NCI-H1105 treated with DMSO at 0.1 percent for 48 hours (cell line): ENCODE measurements around the gene SOX14.

Experiments
- DNase-seq: peaks from one replicate; lab custom pipeline; 2025; lab: John Stamatoyannopoulos, UW

The SOX14 gene

DNA sequence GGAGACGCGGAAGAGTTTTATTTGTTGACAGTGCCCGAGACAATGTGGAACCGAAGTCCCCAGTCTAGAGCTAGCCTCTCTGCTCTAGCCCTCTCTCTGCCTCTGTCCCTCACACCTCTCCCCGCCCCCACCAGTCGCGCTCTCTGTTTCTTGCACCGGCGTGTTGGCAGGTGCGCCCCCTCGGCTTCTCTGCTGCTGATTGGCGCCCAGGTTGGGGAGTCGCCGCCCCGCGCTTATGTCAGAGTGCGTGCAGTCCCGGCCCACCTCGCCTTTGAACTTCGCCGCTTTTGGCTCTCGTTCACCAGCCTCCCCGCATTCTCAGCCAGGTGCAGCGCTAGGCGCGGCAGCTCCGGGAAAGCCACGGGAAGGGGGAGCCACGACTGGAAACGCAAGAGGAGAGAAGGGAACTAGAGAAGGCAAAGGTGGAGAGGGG lies at the start of gene SOX14:
SOX14 (plus strand) TSS at position 315 of the 433 bp plus-strand sequence. CDS start 470 bp downstream, outside the sequence.
- peak; percentile 96 for DNase-seq

DNA sequence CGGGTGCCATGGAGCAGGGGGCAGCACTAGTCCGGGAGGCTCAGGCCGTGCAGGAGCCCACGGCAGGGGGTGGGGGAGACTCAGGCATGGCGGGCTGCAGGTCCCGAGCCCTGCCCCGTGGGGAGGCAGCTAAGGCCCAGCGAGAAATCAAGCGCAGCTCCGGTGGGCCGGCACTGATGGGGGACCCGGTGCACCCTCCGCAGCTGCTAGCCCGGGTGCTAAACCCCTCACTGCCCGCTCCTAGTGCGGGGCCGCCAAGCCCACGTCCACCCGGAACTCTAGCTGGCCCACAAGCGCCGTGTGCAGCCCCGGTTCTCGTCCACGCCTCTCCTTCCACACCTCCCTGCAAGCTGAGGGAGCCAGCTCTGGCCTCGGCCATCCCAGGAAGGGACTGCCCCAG lies 49.6 kb upstream of the SOX14 start:
- no peak for DNase-seq

DNA sequence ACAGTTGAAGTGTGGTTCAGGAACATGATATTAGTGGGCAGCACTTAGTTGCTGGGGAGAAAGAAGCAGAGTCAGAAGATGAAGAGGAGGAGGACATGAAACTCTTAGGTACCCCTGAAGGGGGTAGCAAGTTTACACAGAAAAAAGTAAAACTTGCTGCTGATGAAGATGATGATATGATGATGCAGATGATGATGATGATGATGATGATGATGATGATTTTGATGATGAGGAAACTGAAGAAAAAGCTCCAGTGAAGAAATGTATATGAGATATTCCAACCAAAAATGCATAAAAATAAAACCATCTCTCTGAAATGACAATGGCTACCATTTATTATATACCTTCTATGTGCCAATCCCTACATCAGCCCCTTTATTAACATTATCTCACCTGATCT lies 39.9 kb upstream of the SOX14 start:
- DNase-seq = no peak

DNA sequence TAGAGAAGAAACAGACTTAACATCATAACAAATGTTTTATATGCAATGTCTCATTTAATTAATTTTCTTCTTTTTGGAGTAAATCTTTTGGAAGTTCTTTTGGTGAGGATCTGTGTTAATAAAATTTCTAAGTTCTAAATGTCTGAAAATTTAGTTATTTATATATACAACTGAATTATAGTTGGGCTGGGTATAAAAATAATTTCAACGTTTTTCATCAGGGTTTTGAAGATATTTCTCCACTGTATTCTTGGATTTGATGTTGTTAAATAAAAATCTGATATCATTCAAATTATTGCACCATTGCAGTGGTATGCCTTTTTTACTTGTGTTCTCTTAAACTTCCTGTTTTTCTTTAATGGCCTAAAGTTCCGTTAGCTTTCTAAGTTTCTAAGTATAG lies 26.9 kb upstream of the SOX14 start:
- DNase-seq = no peak

DNA sequence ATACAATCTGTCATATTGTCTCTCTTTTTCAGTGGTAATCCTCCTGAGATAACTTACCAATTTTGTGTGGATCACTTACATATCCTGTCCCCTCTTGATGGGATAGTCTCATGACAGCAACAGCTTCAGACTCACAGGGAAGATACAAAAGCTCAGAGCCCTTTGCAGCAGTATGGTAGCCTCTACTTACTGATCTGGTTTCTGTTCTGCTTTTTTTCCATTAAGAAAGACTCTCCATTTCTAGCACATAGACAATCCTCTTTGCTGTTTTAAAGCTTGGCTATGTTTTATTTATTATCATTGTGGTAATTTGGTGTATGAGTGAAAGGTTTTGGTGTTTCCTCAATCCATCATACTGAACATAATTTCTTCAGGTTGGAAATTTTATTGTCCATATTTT lies 25.4 kb upstream of the SOX14 start:
- DNase-seq = no peak

DNA sequence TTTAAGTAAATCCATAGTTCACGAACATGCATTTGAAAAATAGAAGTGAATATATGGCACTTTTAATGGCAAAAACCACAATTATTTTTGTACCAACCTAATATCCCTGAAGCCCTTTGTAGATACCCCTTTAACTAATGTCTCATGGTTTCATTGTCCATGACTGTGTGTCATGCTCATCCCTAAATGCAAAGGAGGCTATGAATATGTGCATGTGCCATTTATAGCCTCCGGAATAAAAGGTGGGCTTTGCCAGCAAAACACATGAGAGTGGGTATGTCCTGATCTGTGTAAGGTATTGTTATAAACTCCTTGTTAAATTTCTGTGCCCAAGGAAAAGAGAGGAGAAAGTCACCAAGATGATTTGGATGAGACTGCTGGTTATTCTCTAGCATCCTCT lies 20.5 kb upstream of the SOX14 start:
- no peak for DNase-seq

DNA sequence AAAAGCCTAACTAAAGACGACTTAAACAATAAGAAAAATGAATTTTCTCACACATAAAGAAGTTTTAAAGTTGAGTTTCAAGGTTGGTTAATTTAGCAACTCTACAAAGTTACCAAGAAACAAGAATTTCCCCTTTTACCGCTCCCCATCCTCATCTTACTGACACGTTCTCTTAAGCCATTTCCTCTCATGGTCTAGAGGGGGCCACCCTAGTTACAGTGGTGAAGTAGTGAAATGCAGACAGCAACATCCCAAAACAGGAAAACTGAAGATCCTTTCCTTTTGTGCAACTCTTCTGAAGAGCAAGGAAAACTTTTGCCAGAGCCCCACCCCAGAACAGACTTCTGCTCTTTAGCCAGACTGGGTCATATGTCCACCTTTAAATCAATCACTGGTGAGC lies 17.3 kb upstream of the SOX14 start:
- no peak for DNase-seq

DNA sequence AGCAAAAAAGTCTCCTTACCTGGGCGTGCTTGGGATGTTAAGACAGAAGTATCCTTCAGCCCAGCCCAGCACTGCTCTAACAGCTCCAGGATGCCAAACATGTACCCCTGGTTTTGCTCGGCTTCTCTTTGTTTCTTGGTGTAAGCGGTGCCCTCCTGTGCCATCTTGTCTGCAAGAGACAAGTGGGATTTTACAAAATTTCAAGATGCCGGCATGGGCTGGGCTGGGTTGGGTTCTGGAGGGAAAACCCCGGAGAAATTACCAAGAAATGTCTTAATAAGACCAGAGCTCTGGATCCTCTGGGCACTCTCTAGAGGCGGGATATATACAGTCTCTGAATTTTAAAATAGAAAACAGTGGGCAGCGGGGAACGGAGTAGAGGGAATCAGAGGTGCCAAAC lies 4.6 kb upstream of the SOX14 start:
- no peak for DNase-seq

DNA sequence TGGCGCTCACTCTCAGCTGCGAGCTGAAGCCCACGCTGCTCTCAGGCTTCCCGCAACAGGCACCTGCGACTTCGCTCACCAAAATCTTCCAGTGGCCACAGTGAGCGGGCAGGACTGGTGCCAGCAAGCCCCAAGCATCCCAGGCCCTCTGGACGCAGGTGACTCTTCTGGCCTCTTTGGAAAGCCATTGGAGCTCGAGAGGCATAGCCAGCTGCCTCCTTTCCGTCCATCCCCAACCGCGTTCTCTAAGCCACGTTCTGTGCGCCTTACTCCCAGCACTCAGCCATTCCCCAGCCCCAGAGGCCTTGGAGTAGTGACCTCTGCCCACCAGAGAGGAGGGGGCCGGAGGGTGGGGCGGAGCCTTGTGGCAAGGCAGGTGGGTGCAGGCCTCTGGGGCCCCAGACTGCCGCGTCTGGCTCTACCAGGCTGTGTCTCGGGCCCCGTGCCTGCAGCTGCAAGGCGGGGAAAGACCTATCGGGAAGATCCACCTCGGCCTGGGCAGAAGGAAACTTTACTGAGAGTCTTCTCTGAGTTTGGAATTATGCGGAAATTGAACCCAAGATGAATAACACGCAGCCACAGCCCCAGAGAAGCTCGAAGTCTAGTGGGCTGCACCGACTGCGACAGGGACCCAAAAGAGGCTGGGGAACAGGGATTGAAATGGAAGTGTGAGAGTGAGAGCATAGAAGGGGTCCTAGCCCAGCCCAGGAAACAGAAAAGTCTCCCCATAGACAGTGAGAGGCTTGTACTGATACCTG lies 3.6 kb upstream of the SOX14 start:
- DNase-seq = no peak

DNA sequence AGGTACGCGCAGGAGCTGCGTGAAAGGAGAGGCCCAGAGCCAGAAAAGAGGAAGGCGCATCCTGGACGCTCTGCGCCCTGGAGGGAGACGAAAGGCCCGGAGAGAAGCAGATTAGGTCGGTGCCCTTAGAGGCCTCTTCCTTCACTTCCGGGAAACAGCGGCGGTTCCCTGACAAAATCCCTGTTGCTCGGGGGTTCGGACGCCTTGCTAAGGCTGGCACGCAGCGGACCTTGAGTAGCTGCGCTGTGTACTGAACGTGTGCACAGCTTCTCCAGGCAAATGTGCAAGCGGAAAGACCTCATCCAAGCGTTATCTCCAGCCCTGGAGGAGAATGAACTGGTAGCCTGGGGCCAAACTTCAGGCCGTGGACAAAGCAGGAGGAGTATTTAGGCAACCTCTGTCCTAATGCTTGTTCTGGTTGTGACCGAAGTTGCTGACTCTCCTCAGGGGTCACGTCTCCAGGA lies 3.0 kb upstream of the SOX14 start:
- DNase-seq = no peak

DNA sequence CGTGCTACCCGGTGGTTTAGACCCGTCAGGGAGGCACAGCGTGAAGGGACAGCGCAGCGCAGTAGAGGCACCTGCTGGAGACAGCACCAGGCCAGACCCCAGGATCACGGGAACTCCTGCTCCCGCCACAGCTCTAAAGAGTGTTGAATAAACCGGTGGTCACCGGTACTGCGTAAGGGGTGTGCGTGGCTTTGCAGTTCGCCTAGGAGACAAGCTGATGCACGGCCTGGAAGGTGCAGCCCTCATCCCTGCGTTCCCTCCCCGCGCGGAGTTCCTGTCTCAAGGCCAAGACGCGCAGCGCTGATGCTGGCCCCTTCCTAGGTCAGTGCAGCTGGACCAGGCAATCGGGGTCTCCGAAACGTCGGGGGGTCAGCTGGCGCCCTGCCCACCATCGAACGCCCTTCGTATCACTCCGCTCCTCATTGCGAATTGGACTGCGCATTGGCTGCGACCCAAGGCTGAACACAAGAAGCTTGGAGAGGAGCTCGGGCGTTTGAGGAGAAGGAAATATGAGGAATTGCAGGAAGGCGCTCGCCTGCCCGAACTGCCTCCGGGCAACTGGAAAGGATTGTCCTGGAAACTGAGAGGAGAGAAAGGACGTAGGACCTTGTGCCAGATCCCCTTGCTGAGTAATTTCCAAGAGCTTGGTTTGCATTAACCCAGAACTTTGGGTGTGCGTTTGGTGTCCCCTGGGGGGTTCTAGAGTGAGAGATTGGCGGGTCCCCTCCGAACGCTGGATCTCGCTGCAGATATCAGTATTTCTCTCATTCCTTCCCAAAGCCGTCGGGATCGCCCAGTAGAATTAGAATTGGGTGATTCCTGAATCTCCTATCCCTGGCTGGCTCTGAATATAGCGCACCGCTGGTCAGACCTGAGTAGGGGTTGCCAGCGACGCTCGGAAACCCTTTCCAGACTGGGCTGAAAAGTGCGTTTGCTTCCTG lies 2.3 kb upstream of the SOX14 start:
- DNase-seq = no peak

DNA sequence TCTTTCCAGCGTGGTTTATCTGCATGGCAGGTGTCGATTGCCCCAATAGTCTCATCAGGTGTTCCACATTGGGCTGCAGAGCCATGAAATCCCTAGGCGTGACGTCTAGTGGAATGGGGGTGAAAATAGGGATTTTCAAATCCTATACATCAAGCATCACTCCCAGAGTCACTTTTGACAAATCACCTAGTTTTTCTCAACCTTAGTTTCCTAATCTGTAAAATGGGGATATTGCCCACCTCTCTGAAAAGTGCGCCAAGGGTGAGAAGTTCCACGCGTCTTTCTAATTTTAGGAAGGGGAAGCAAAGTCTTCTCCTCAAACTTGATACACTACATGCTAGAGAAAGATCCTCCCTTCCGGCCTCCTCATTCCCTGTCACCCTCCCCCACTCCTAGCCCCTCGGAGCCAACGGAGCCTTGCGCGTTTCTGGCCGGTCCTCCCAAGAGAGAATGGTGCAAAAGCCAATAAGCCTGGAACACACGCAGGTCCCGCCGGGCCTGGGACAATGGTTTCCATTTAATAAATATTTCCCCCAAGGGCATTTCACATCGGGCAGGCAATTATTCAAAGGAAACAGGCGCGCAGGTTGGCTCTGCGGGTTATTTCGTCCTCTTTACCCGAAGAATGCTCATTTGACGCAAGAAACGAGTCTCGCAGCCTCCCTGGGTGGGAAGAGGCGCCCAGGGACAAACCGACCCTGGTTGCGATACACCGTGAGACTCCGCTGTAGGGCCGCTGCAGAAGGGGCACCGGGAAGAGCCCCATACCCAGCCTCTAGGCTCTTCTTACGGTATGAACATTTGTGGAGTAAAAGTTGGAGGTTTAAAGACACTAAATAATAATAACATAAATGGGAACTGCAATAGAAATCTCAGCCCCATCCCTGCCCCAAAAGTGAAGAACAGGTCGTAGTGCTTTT lies 1.2 kb upstream of the SOX14 start:
- DNase-seq = peak; percentile 61

DNA sequence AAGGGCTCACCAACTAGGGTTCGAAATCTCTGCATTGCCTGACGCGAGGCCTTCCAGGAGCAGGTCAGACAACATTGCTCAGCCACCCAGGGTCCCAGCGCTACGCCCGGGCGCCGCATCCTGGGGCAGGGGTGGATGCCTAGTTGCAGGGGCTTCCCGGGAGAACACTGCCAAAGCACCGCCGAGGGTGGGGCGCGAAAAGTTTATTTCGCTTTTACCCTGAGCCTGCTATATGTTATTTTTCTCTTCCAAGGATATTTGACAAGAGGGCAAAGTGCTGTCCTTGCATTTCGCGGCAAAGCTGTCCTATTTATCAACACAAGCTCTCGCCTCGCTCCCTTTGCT lies 549 bp upstream of the SOX14 start:
- DNase-seq = peak; percentile 66

DNA sequence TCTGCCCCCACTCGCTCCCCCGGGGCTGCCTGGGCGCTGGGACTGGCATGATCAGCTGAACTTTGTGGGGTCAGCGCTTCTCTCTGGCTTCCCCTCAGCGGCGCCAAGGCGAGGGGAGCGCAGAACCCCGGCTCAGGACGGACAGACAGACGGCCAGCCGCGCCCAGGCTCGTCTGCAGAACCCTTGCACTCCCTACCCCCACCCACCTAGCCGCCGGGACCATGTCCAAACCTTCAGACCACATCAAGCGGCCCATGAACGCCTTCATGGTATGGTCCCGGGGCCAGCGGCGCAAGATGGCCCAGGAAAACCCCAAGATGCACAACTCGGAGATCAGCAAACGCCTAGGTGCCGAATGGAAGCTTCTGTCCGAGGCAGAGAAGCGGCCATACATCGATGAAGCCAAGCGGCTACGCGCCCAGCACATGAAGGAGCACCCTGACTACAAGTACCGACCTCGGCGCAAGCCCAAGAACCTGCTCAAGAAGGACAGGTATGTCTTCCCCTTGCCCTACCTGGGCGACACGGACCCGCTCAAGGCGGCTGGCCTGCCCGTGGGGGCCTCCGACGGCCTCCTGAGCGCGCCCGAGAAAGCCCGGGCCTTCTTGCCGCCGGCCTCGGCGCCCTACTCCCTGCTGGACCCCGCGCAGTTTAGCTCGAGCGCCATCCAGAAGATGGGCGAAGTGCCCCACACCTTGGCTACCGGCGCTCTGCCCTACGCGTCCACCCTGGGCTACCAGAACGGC lies 621 bp downstream of the SOX14 start:
- no peak for DNase-seq

DNA sequence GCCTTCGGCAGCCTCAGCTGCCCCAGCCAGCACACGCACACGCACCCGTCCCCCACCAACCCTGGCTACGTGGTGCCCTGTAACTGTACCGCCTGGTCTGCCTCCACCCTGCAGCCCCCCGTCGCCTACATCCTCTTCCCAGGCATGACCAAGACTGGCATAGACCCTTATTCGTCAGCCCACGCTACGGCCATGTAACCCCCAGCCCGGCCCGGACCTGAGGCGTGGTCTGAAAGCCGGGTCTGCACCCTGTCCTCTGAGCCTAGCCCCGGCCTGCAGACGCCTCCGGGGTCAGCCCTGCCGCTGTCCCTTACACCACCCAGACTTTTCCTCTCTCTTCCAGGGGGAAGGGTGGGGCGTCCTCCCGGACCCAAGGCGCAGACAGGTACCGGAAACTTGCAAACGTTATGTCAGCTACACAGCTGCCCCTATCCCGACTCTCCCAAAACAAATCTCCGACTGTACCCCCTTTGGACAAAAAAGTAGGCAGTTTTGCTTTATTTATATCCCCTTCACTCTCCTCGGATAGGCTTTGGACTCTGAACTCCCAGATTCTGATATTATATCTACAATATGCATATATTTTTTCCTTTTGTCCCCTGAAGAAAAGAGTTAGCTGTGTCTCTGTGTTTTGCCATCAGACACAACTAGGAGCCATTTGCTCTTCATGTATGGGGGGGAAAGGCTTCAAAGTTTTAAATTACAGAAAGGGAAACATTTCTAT lies 1.4 kb downstream of the SOX14 start:
- DNase-seq = no peak

DNA sequence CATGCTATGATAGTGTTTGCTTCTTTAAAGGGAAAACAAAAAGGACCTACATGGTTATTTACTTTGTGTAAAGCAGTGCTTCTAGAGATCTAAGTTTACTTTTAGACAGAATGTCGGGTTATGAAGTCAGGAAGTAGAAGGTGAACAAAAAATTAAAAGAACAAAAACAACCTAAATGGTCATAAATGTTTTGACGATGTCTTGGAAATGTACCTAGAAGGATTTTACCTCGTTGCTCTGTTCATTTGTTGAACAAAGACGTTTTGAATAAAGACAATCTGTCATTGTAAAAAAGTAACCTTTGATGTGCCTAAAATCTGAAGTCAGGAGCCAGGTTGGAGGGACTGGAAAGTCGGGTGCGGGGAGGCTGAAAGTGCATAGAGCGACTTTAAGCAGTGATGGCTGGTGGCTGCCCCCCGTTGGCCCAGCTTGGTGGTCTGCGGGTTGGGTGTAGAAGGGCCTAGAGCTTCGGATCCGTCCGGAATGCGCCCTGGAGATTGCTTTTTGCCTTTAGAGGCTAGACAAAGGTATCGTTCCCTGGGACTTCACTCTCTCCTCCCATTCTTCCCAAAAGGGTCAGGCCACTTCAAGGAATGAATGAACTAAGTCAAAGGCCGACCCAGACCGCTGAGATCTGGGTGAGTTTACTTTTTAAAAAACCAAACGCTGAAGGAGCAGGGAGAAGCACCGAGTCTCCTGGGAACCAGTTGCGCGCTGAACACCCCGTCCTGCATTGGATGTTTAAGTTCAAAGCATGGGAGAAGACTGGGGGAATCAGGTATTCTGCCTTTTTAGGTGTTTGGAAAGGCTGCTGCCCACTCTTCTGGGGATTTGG lies 2.1 kb downstream of the SOX14 start:
- no peak for DNase-seq

DNA sequence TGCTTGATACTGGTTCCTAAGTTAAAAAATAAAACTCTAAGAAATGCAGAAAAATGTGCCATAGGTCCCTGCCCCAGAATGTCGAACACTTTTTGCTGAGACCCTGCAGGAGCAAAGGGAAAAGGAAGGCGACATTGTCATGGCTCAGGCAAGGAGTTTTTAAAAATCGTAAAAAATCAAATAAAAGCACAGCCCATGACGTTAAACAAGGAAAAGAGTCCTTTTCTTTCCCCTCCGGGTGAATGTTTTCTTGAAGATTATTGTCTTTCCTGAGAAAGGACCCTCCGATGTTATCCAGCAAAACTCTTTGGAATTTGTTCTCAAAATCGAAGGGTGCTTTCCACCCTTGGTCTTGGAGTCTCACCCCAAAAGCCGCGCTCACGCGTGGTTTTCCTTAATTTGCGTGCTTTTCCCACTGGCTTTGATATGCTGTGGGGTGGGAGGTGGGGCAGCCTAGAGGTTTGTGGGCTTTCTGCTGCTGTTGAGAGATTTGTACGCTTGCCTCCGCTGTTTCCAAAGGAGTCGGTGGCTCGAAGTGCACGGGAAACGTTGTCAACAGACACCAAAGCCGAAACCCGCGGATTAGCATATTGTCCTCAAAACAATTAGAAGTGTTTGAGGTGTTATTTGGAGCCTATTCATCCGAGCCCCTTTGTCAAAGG lies 2.9 kb downstream of the SOX14 start:
- no peak for DNase-seq

DNA sequence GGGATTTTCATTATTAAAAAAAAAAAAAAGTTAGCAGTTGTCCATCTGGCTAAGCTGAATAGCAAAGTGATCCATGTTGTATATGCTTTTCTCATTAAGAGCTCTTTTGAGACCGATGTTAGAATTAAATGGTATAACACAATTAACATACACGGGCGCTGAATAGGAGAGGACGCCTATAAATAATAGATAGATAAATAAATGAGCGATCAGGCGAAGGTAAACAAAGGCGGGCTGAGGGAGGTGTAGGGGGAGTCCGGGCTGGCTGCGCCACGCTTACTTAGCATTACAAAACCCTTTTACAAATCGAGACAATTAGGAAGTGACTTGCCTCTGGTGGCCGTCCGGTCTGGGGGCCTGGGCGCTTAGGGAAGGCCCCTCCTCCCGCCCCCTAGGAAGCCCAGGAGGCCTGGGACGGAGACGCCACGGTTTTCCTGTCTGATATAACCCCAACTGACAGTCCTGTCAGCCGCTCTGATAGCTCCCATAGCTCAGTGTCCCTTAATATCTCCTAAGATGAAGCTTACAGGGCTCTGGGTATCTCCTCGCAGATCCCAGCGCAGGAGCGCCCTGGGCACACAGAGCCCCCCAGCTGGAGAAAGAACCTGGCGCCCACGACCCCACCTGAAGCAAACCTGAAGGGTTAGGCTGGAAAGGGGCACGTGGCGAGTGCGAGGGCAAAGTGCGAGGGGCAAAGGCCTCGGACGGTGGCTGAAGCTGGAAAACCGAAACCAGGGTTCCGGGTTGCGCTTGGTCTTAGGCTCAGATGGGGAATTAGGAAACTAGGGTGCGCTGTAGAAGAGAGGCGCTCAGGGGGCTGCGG lies 3.6 kb downstream of the SOX14 start:
- DNase-seq = peak; percentile 57
